HG03571 (cell line): ENCODE results near the gene MTCL3.

Source experiments
- ATAC-seq: cut with Tn5 transposase; IDR thresholded peaks from one replicate; pipeline ENCODE4 v1.9.1; 2021; ENCODE audit not compliant: unreplicated experiment

The MTCL3 gene

GRCh38 chr6:127518710-127519468, at the start of gene MTCL3:
MTCL3 (minus strand) TSS chr6:127519335.
- ATAC-seq: no peak

GRCh38 chr6:127567476-127567875, 48.3 kb upstream of the MTCL3 start:
- ATAC-seq: no peak

- no peak for ATAC-seq
Measured at GRCh38 chr6:127566651-127567050, 47.5 kb upstream of the MTCL3 start.

- ATAC-seq: no peak
Measured at GRCh38 chr6:127566119-127566518, 47.0 kb upstream of the MTCL3 start.

- ATAC-seq: no peak
Measured at GRCh38 chr6:127564761-127565160, 45.6 kb upstream of the MTCL3 start.

- ATAC-seq: no peak
Measured at GRCh38 chr6:127561660-127562059, 42.5 kb upstream of the MTCL3 start.

- ATAC-seq: no peak
Measured at GRCh38 chr6:127554435-127555006, 35.4 kb upstream of the MTCL3 start.

GRCh38 chr6:127550403-127550802, 31.3 kb upstream of the MTCL3 start:
- ATAC-seq: no peak

GRCh38 chr6:127547904-127548649, 28.9 kb upstream of the MTCL3 start:
- no peak for ATAC-seq

- ATAC-seq: no peak
Measured at GRCh38 chr6:127547215-127547614, 28.1 kb upstream of the MTCL3 start.

GRCh38 chr6:127539272-127539671, 20.1 kb upstream of the MTCL3 start:
- no peak for ATAC-seq

- ATAC-seq: no peak
Measured at GRCh38 chr6:127538750-127539264, 19.7 kb upstream of the MTCL3 start.

- ATAC-seq: no peak
Measured at GRCh38 chr6:127533736-127534135, 14.6 kb upstream of the MTCL3 start.

GRCh38 chr6:127533011-127533410, 13.9 kb upstream of the MTCL3 start:
- no peak for ATAC-seq

GRCh38 chr6:127522714-127523113, 3.6 kb upstream of the MTCL3 start:
- ATAC-seq: no peak

GRCh38 chr6:127520066-127520465, 931 bp upstream of the MTCL3 start:
- no peak for ATAC-seq

- no peak for ATAC-seq
Measured at GRCh38 chr6:127519469-127519785, 292 bp upstream of the MTCL3 start.

- no peak for ATAC-seq
Measured at GRCh38 chr6:127518191-127518709, 885 bp downstream of the MTCL3 start.

GRCh38 chr6:127517693-127518092, 1.4 kb downstream of the MTCL3 start:
- ATAC-seq: no peak

GRCh38 chr6:127516662-127517273, 2.4 kb downstream of the MTCL3 start:
- ATAC-seq: peak; percentile 58
